Hepatic stellate cell (primary cell): ENCODE results near the gene FSCN2.

Source experiments
- DNase-seq: peaks from one replicate; pipeline ENCODE4 v3.0.0; 2011; ENCODE audit warnings: low spot score

The FSCN2 gene

GRCh38 chr17:81539961-81540675 is 11.9 kb downstream of the FSCN2 start:
- no peak for DNase-seq

- DNase-seq = no peak
These were observed 12.5 kb downstream of the FSCN2 start for GRCh38 chr17:81540676-81541027.

GRCh38 chr17:81541123-81541522 is 12.9 kb downstream of the FSCN2 start:
- DNase-seq = no peak

GRCh38 chr17:81542431-81543338 is 14.5 kb downstream of the FSCN2 start:
- no peak for DNase-seq

GRCh38 chr17:81543339-81543675 is 15.1 kb downstream of the FSCN2 start:
- no peak for DNase-seq

- DNase-seq = no peak
These were observed 15.6 kb downstream of the FSCN2 start for GRCh38 chr17:81543756-81544155.

- no peak for DNase-seq
These were observed 16.3 kb downstream of the FSCN2 start for GRCh38 chr17:81544281-81544974.

- DNase-seq = no peak
These were observed 17.2 kb downstream of the FSCN2 start for GRCh38 chr17:81545160-81545949.

- no peak for DNase-seq
These were observed 18.9 kb downstream of the FSCN2 start for GRCh38 chr17:81546906-81547613.

- DNase-seq = no peak
These were observed 19.4 kb downstream of the FSCN2 start for GRCh38 chr17:81547614-81547982.

- no peak for DNase-seq
These were observed 20.9 kb downstream of the FSCN2 start for GRCh38 chr17:81549031-81549557.

GRCh38 chr17:81549826-81550225 is 21.6 kb downstream of the FSCN2 start:
- no peak for DNase-seq

GRCh38 chr17:81550285-81550684 is 22.1 kb downstream of the FSCN2 start:
- DNase-seq = no peak

- DNase-seq = no peak
These were observed 22.8 kb downstream of the FSCN2 start for GRCh38 chr17:81550830-81551457.

GRCh38 chr17:81551458-81552243 is 23.5 kb downstream of the FSCN2 start:
- peak; percentile 56 for DNase-seq

- DNase-seq = peak; percentile 93
These were observed 24.3 kb downstream of the FSCN2 start, which contains the start of gene FAAP100 for GRCh38 chr17:81552244-81553017. TSS of gene FAAP100 (minus strand) at chr17:81552353. CDS start at chr17:81552330, 23 bp downstream.

- DNase-seq = peak; percentile 85
These were observed 24.9 kb downstream of the FSCN2 start for GRCh38 chr17:81553018-81553615.

- DNase-seq = peak; percentile 97
These were observed 25.5 kb downstream of the FSCN2 start for GRCh38 chr17:81553616-81554181.
